Measurements from ENCODE around the gene CYBC1.
"Not testable (repeated sequence)": the region's sequence is repeated elsewhere in the genome, so short reads cannot be mapped to it uniquely, and the experiment has no call there.

The CYBC1 gene

DNA sequence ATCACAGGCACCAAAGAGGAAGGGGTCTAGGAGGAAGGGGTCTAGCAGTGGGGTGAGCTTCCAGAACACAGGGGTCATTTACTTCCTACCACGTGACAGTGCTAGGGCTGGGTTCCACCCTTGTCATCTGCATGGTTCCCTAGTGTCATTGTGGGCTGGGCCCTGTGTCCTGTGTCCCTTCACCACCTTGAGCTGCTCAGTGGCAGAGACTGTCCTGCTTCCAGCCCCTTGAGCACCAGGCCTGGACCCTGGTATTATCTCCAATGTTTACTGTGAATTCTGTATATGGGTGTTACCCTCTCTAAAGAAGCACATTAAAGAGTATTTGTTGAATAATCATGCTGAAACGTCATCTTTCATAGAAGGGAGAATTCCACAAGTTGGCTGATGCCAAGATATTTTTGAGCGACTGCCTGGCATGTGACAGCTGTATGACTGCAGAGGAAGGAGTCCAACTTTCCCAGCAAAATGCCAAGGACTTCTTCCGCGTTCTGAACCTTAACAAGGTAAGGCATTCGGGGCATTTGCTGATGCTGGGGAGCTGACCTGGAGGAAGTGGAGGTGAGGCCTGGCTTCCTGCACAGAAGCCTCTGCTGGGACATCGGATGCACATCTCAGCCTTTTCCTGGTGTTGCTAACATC is 13.5 kb upstream of the CYBC1 start:
- TF ChIP-seq, protein P1, sequence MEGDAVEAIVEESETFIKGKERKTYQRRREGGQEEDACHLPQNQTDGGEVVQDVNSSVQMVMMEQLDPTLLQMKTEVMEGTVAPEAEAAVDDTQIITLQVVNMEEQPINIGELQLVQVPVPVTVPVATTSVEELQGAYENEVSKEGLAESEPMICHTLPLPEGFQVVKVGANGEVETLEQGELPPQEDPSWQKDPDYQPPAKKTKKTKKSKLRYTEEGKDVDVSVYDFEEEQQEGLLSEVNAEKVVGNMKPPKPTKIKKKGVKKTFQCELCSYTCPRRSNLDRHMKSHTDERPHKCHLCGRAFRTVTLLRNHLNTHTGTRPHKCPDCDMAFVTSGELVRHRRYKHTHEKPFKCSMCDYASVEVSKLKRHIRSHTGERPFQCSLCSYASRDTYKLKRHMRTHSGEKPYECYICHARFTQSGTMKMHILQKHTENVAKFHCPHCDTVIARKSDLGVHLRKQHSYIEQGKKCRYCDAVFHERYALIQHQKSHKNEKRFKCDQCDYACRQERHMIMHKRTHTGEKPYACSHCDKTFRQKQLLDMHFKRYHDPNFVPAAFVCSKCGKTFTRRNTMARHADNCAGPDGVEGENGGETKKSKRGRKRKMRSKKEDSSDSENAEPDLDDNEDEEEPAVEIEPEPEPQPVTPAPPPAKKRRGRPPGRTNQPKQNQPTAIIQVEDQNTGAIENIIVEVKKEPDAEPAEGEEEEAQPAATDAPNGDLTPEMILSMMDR (IDR thresholded peaks at IDR 0.05; ENCODE audit: low read depth, low read length, missing control alignments): no peak
- no peak overlapping the region for H3K27ac ChIP-seq
- in situ Hi-C loops (cut with HindIII; ENCODE audit: low pct_ligation_motif_present, low sequenced_read_pairs): no loop called here
- no peak overlapping the region for H3K4me3 ChIP-seq (ENCODE audit: low read depth, low read length)
- no peak for DNase-seq
- H3K27me3 ChIP-seq (replicated peaks): no peaks in the 10 kb centered on the region
- peaks cover 39% of the 10 kb centered on the region for H3K36me3 ChIP-seq (replicated peaks)

DNA sequence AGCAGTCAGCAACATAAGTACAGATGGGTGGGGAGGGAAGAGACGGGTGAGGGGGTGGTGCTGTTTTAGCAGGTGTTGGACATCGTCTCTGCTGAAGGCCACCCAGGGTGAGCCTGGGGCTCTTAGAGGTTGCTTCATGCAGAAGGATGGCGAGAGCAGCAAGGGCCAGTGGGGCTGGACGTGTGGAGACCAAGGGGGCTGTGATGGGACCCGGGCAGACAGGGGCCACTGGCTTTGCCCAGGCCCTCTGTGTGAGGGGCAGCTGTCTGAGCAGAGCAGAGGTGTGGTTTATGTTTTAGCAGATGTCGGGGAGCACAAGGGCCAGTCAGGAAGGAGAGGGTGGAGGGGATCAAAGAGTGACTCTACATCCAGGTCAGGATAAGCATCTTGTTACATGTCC is 12.8 kb upstream of the CYBC1 start:
- peaks cover 36% of the 10 kb centered on the region for H3K36me3 ChIP-seq (replicated peaks)
- no peak overlapping the region for H3K4me3 ChIP-seq (ENCODE audit: low read depth, low read length)
- H3K27me3 ChIP-seq (replicated peaks): no peaks in the 10 kb centered on the region
- TF ChIP-seq, protein P1 (IDR thresholded peaks at IDR 0.05; ENCODE audit: low read depth, low read length, missing control alignments): no peak
- in situ Hi-C loops (cut with HindIII; ENCODE audit: low pct_ligation_motif_present, low sequenced_read_pairs): no loop called here
- no peak overlapping the region for H3K27ac ChIP-seq
- DNase-seq: no peak

DNA sequence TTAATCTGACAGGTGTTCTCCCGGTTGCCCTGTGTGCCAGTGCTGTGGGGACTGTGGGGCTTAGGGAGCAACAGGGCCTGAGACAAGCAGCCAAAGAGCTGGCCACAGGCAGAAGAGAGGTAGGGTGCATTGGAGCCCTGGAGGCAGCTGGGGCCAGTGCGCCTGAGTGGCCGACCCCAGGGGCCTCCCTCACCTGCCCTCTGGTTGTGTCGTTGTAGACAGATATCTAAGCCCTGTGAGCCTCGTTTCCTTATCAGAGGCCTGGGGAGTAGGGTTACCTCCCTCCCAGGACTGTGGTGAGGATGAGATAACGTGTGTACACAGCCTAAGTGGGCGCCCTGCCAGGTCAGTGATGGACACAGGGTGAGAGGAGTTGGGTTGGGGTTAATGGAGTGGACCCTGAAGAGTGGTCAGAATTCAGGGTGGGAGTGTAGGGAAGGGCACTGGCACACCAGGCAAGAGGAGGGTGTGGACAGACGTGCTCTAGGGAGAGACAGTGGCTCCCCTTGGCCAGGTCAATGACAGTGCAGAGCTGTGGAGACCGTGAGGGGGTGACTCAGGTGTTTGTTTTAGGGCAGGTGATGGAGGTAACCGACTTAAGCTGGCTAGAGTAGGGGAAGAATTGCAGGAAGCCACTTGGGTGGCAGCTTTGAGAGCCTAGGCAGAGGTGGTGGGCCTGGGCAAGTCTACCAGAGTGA is 11.4 kb upstream of the CYBC1 start:
- TF ChIP-seq, protein P1 (IDR thresholded peaks at IDR 0.05; ENCODE audit: low read depth, low read length, missing control alignments): no peak

GRCh38 chr17:82459936-82460335 is 9.4 kb upstream of the CYBC1 start:
- H3K27me3 ChIP-seq (replicated peaks); H3K27ac ChIP-seq; H3K4me3 ChIP-seq (ENCODE audit: low read depth, low read length); DNase-seq; in situ Hi-C loops (cut with HindIII; ENCODE audit: low pct_ligation_motif_present, low sequenced_read_pairs): not testable (repeated sequence)
- H3K36me3 ChIP-seq (replicated peaks): peaks cover 26% of the 10 kb centered on the region

More for the DNA sequence above, 11.4 kb upstream of the CYBC1 start:
- in situ Hi-C loops (cut with HindIII; ENCODE audit: low pct_ligation_motif_present, low sequenced_read_pairs): no loop called here
- peaks cover 36% of the 10 kb centered on the region for H3K36me3 ChIP-seq (replicated peaks)
- no peak for DNase-seq
- no peaks in the 10 kb centered on the region for H3K27me3 ChIP-seq (replicated peaks)
- H3K4me3 ChIP-seq (ENCODE audit: low read depth, low read length): no peak overlapping the region
- H3K27ac ChIP-seq: no peak overlapping the region

DNA sequence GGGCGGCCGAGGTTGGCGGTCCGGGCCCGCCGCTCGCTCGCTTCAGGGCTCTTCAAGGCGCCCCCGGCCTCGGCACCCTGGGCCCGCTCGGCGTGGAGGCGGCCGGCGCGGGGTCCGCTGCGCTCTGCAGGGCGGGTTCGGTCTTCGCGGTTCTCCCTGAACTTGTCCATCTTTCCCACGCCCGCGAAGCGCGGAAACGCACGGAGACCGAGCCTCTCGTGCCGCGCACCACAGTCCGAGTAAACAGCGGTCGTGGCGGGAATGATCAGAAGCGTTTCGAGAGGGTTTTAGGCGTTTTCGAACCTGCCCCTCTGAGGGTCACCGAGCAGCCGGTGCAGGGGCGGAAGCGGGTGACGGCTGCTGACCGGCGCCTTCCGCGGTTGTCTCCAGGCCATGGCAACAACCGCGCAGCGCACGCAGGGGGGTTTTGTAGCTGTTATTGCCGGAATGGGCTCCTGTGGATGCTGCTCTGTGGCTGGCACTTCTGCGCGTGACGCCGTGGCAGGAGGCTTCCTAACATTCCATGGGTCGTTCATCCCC is 8.4 kb upstream of the CYBC1 start:
- no peaks in the 10 kb centered on the region for H3K27me3 ChIP-seq (replicated peaks)
- TF ChIP-seq, protein P1 (IDR thresholded peaks at IDR 0.05; ENCODE audit: low read depth, low read length, missing control alignments): no peak
- H3K27ac ChIP-seq: peak overlapping the region; percentile 98
- peak; percentile 30 for DNase-seq
- in situ Hi-C loops (cut with HindIII; ENCODE audit: low pct_ligation_motif_present, low sequenced_read_pairs): no loop called here
- peak overlapping the region; percentile 78 for H3K4me3 ChIP-seq (ENCODE audit: low read depth, low read length)
- H3K36me3 ChIP-seq (replicated peaks): peaks cover 17% of the 10 kb centered on the region

DNA sequence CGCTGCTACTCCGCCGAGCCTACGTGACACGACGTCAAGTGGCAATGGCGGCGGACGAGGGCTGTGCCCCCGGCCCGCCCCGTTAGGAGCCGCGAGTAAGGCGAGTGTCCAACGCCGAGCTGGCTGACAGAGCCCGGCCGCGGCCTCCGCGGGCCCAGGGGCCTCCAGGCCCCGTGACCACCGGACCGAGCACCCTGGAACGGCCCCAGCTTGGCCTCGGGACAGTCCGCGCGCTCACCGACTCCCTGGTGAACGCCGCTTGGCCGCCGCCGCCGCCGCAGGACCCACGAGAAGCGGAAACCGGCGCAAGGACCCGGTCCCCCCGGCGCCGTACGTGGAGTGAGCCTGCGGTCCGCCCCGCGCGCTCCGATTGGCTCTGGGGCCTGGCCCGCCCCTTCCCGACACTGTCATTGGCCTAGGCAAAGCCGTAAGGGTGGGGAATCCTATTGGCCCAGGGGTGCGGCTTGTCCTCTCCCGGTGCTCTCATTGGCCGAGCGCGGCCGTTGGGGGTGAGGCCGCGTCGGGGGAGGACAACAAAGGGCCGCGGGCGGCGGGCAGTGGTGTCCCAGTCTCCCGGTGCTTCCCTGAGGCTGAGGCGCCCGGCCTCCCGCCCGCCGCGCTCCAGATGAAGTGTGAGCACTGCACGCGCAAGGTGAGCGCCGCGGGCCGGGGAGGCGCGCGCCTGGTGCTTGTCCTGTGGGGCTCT is 7.8 kb upstream of the CYBC1 start, which contains the start of gene NARF:
TSS of gene NARF (plus strand) at position 563 of the 706 bp plus-strand sequence. CDS start at position 626, 63 bp downstream.
- H3K27me3 ChIP-seq (replicated peaks): no peaks in the 10 kb centered on the region
- in situ Hi-C loops (cut with HindIII; ENCODE audit: low pct_ligation_motif_present, low sequenced_read_pairs): no loop called here

More for the DNA sequence above, 7.8 kb upstream of the CYBC1 start, which contains the start of gene NARF:
- peak; percentile 97 for DNase-seq
- peak within 1 kb of the TSS; percentile 98 for H3K27ac ChIP-seq
- H3K4me3 ChIP-seq (ENCODE audit: low read depth, low read length): peak within 1 kb of the TSS; percentile 78
- H3K36me3 ChIP-seq (replicated peaks): peaks cover 13% of the 10 kb centered on the region
- TF ChIP-seq, protein P1 (IDR thresholded peaks at IDR 0.05; ENCODE audit: low read depth, low read length, missing control alignments): no peak

All from brain microvascular endothelial cell (primary cell).